ENCODE data around the gene BHLHA15.
A peak's percentile ranks its signal among the peaks of the same experiment; 100 is the strongest.

Gene BHLHA15

DNA sequence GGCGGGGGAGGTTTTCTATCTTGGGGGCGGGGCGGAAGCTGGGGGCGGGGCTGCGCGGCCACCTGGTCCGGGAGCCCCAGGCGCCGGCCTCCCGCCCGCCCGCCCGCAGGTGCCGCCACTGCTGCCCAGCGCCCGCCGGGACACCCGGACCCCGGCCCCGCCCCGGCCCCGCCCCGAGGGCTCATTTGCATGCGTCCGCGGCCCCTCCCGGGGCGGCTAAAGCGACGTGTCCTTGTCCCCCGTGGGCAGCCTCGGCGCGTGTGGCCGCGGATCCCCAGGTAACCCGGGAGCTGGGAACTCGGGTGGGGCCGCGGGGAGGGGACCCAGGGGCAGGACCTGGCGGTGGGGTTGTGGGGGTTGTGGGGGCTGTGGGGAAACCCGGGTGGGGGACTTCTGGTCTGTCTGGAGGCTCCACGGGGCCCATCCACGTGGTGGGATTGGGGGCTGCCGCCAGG lies at the start of gene BHLHA15:
Gene BHLHA15, plus strand, starts transcription at position 219 of the 455 bp plus-strand sequence. CDS start 871 bp downstream, outside the sequence.
- DNase-seq (ENCODE audit: low read depth), result no peak
- H3K4me3 ChIP-seq (ENCODE audit: low read length), result peak within 1 kb of the TSS; percentile 20

DNA sequence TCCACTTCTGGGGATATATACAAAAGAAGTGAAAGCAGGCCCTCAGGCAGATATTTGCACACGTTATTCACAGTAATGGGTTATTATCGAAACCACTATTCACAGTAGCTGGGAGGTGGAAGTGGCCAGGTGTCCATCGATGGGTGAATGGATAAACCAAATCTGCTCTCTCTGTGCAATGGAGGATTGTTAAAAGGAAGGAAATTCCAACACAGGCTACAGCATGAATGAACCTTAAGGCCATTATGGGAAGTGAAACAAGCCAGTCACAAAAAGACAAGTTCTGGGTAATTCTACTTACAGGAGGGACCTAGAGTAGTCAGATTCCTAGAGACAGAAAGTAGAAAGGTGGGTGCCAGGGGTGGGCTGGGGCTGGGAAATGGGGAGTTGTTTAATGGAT lies 48.5 kb upstream of the BHLHA15 start:
- no peak overlapping the region for H3K4me3 ChIP-seq (ENCODE audit: low read length)
- DNase-seq (ENCODE audit: low read depth), result peak; percentile 13

More for the DNA sequence above, at the start of gene BHLHA15:
- TF ChIP-seq, protein P1, sequence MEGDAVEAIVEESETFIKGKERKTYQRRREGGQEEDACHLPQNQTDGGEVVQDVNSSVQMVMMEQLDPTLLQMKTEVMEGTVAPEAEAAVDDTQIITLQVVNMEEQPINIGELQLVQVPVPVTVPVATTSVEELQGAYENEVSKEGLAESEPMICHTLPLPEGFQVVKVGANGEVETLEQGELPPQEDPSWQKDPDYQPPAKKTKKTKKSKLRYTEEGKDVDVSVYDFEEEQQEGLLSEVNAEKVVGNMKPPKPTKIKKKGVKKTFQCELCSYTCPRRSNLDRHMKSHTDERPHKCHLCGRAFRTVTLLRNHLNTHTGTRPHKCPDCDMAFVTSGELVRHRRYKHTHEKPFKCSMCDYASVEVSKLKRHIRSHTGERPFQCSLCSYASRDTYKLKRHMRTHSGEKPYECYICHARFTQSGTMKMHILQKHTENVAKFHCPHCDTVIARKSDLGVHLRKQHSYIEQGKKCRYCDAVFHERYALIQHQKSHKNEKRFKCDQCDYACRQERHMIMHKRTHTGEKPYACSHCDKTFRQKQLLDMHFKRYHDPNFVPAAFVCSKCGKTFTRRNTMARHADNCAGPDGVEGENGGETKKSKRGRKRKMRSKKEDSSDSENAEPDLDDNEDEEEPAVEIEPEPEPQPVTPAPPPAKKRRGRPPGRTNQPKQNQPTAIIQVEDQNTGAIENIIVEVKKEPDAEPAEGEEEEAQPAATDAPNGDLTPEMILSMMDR (IDR thresholded peaks at IDR 0.05; ENCODE audit: insufficient read depth, low read depth, low read length, missing control alignments), result no peak

GRCh38 chr7:98163269-98163668 lies 48.0 kb upstream of the BHLHA15 start:
- no peak overlapping the region for H3K4me3 ChIP-seq (ENCODE audit: low read length)
- TF ChIP-seq, protein P1 (IDR thresholded peaks at IDR 0.05; ENCODE audit: insufficient read depth, low read depth, low read length, missing control alignments), result no peak
- DNase-seq (ENCODE audit: low read depth), result no peak

More for the DNA sequence above, 48.5 kb upstream of the BHLHA15 start:
- TF ChIP-seq, protein P1 (IDR thresholded peaks at IDR 0.05; ENCODE audit: insufficient read depth, low read depth, low read length, missing control alignments), result no peak

DNA sequence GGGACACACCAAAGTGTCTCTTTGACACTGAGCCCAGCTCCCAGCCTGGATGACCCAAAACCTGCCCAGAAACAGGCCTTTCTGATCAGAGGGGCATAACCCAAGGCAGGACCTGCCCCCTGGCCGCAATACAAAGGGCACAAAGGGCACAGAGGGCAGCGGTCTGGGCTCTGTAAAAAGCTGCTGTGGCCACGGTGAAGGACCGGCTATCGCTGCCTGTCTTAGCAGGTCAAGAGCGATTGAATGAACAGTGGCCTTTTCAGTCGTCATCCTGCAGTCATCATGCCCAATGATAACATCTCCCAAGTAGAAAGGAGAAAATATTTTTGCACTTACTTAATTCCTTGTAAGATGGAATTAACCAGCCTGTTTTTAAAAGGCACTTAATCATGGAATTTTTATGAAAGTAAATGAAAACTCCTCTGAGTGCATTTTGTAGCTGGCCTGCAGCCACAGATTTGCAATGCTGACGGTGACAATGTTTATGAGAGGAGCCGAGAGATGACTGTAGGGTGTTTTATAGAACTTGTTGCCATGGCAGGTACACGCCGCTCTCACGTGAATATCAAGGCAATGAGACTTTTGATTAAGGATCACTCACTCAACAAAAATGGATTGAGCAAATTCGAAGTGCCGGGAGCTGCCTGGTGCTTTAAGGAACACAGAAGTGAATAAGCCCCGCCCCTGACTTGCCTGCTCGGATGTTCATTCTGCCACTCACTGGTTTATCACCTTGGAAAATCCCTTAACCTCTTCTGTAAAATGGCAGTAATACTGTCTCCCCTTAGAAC lies 47.3 kb upstream of the BHLHA15 start:
- no peak overlapping the region for H3K4me3 ChIP-seq (ENCODE audit: low read length)
- TF ChIP-seq, protein P1 (IDR thresholded peaks at IDR 0.05; ENCODE audit: insufficient read depth, low read depth, low read length, missing control alignments), result no peak
- DNase-seq (ENCODE audit: low read depth), result peak; percentile 85

DNA sequence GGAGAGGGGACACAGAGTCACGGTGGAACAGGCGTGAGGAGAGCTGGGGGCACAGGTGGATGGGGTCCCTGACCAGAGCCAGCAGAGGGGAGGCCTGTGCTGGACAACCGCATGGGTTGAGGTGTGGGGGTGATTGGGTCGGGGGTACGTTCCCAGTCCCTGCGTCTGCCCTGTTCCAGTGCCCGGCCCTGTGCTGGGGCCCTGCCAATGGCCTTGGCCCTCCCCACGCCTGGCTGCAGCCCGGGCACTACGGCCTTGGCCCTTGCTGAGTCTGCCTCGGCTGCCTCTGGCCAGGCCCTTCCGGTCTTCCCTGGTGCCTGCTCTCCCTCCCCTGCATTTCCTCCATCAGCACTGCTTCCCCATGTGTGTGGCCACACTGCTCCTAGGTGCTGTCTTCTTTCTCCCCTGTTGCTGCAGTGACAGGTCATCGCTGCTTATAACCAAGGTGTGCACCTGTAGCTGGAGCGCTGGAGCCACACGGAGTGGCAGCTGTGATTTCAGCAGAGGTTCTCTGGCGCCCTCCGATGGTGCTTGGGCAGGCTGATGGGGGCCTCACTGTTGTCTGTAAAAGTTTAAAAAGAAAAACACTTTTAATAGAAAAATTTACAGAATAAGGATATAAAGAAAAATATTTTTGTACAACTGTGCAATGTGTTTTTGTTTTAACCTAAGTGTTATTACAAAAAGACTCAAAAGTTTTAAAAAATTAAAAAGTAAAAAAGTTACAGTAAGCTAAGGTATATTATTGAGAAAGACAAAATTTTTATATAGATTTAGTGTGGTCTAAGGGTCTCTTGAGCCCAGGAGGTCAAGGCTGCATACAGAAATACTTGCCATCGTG lies 45.2 kb upstream of the BHLHA15 start:
- TF ChIP-seq, protein P1 (IDR thresholded peaks at IDR 0.05; ENCODE audit: insufficient read depth, low read depth, low read length, missing control alignments), result peak; percentile 60
- no peak overlapping the region for H3K4me3 ChIP-seq (ENCODE audit: low read length)
- DNase-seq (ENCODE audit: low read depth), result peak; percentile 42

DNA sequence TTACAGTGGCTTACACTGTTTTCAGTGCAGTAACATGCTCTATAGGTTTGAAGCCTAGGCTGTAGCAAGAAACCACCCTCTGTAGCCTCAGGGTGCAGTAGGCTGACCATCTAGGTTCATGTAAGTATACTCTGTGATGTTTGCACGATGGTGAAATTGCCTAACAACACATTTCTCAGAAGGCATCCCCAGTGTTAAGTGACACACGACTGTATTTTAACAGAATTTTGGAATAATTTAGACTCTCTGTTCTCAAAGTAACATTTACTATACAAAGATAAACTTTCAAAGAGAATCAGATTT lies 44.6 kb upstream of the BHLHA15 start:
- no peak for DNase-seq (ENCODE audit: low read depth)

More for the DNA sequence above, 44.6 kb upstream of the BHLHA15 start:
- no peak overlapping the region for H3K4me3 ChIP-seq (ENCODE audit: low read length)
- TF ChIP-seq, protein P1 (IDR thresholded peaks at IDR 0.05; ENCODE audit: insufficient read depth, low read depth, low read length, missing control alignments), result no peak

Measured in epithelial cell of esophagus (primary cell).